GM21786 (cell line): ENCODE measurements around the gene FOXJ3.
A peak's percentile ranks its signal among the peaks of the same experiment; 100 is the strongest.

Experiments used
- ATAC-seq: cut with Tn5 transposase; IDR thresholded peaks from one replicate; pipeline ENCODE4 v1.9.1; 2021; ENCODE audit not compliant: unreplicated experiment

FOXJ3 gene

DNA sequence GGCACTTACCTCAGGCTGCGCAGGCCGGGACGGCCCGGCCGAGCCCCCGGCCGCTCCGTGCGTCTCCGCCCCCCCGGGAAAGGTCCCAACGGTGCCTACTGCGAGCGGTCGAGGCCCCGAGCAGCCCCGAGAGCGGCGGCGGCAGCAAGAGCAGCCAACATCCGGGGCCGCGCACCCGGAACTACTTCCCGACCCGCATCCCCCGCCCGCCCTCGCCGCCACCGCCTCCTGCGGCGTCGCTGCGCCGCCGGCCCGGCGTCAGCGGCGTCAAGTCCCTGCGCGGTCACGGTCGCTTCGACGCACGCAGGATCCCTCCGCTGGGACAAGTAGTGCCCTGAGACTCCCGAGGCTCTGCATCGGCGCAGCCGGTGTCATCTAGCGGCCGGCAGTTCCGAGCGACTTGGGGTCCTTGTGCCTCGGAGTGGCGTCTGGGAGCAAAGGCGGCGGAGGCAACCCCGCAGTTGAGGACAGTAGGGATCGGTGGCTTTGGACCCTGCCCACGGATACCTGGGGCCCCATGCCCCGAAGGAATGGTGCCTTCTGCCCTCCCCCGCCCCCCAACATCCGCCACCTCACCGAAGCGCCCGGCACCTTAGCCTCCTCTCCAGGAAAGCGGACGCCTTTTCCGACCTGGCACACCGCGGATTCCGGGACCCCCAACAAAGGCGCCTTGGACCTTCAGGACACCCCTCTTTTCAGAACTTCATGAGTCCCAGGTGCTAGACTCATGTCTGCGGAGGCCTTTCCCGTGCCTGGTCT, at the start of gene FOXJ3:
TSS of gene FOXJ3 (minus strand) at position 186 of the 759 bp plus-strand sequence. CDS start 24,142 bp downstream, outside the sequence.
- peak; percentile 74 for ATAC-seq

DNA sequence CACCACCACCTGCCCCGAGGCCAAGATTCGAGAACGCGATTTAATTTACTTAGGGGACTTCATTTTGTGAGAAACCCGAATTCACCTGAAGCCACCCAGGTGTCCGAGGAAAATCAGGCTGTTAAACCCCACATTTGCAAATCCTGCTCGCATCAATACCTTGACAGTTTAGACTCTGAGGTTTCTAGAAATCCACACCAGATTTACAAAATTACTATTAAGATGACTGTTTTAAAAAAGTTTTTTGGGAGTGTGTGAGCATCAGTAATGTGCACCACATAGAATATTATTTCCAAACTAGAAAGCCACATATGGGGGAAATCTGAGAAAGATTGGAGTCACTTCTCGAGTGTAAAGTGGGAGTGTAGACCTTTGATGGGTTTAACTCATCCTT, 46.2 kb upstream of the FOXJ3 start:
- ATAC-seq: no peak

DNA sequence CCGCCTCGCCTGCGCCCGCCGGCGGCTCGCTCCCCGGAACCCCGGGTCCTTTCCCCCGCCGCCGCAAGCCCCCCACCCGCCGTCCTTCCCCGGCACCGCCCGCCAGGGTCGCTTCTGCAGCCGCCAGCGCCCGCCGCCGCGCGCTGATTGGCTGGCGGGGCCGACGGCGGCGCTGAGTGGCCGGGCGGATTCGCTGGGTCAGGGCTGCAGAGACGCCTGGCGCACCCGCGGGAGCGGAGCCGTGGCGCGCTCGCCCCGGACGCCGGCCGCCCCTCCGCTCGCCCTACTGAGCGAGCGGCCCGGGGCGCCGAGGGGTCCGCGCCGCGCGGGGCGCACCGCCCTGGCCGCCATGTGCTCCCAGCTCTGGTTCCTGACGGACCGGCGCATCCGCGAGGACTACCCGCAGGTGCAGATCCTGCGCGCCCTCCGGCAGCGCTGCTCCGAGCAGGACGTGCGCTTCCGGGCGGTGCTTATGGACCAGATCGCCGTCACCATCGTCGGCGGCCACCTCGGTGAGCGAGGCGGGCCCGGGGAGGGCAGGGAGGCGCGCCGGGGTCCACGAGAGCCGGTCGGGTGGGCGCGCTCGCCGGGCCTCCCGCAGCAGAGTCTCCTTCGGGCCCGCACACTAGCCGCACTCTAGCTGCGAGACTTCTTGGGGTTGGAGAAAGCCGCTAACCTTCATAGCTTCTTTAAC, 45.7 kb upstream of the FOXJ3 start, which contains the start of gene RIMKLA:
TSS of gene RIMKLA (plus strand) at position 207 of the 694 bp plus-strand sequence. CDS start at position 350, 143 bp downstream.
- peak; percentile 77 for ATAC-seq

DNA sequence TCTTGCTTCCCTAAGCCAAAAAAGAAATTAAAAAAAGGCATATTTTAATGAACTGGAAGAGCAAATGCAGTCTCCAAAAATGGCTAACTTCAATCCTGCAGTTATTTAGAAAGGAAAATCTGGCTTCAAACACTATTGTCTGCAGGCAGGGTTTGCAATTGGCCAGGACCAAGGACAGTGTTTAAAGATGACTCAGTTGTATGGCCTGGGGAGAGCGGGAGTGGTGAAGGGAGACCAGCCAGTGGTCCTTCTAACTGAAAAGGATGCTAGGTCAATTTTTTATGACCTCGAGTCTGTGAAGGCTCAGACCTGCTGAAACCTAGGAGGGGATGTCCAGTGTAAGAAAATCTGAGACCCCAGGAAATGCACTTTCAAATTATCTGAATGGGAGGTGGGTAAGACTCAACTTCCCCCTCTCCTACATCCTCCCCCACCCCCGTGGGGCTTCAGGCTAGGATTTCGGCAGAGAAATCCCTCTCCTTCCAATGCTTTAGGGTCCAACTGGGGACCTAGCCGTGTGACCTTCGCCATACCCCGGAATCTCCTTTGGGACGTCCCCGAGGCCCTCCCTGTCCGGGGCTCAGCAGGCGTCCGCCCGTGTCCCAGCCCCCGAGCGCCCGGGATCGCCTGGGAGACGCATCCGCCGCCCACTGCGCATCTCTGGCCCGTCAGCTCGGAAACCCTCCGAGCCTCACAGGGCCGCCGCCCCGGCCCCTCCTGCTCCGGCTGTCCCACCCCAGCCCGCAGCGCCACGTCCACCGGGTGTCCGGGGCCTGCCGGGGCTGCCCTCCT, 45.0 kb upstream of the FOXJ3 start:
- peak; percentile 28 for ATAC-seq

DNA sequence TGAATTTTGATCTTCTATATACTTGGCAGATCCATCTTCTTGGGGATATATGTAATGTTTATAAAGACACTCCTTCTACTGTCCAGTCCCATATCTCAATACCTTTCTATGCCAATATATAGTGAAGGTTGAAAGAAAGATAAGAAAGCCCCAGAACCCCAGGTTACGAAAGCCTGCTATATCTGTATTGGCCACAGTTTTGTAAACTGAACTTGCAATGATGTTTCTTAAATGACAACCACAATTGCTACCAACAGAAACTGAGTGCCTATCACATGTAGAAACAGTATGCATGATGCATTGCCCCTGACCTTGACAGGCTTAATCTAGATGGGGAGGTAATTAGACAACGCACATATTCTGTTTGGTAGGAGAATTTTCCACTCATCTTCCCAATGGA, 37.8 kb upstream of the FOXJ3 start:
- no peak for ATAC-seq

DNA sequence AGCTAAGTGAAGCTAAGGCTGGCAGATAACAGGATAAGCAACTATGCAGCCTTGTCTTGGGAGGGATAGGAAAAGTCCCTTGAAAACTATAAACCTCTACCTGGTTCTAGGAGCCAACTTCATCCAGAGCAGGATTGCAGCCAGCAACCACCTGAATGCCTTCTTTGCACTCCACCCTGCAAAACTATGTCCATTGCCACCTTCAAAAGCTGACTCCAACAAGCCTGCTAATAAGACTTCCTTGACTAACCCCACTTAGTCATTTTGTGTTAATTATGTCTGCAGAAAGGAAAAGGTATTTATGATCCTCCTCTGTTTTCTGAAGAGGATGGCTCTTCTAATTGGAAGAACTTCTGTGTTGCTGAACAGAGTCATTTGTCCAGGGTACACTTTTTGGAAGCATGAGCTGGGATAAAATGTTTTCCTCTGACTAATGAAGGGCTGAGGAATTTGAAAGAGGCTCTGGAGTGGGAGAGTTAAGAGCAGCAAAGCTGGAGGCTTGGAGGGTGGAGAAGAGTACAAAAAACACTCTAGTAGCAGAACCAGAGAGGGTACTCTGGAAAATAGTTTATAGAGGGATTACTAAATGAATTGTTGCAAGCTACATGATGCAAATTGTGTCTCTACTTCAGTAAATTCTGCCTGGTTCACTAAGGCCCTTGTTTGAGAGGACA, 36.0 kb upstream of the FOXJ3 start:
- ATAC-seq: no peak

DNA sequence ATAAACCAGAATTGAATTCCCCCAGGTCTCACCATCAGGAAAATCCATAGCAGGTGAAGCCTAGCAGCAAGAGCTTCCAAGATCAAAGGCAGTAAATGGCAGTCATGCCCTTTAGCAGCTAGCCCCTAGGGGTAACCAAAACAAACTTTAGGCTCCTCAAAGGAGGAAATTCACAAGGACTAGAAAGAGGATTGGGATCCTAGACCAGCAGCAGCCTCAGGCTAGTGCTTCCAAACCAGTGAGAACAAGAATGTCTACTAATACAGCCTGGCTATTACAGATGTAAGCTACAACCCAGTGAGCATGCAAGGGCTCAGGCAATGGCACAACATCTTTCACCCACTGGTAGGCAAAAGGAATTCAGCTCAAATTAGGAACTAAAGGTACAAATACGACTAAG, 34.4 kb upstream of the FOXJ3 start:
- no peak for ATAC-seq

DNA sequence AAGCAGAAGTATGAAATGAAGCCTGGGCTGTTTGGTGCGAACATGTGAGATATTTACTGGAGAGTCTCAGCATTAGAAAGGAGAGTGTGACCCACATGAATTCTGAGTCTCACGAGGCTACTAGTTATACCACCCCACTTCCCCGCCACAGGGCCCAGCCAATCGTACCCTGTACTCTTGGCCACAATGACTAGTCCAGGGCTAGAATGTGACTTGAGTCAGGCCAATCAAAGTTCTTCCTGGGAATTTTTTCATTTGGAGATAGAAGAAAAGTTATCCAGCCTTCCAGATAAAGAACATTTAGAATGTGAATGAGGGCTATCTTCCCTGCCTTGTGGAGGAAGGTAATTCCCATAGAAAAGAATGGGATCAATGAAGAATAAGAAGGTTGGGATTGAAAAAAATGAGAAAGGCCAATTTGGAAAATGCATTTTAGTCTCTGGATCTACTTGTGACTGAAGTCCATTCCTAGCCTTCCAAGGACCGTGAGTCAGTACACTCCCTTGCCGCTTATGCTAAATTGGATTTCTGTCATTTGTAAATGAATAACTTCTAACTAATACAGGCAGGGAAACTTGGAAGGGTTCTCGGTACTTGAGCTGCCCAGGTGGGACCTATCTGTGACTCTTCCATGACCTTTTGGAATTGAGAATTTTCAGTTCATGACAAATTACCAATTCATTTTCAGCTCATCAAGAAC, 33.2 kb upstream of the FOXJ3 start:
- no peak for ATAC-seq

DNA sequence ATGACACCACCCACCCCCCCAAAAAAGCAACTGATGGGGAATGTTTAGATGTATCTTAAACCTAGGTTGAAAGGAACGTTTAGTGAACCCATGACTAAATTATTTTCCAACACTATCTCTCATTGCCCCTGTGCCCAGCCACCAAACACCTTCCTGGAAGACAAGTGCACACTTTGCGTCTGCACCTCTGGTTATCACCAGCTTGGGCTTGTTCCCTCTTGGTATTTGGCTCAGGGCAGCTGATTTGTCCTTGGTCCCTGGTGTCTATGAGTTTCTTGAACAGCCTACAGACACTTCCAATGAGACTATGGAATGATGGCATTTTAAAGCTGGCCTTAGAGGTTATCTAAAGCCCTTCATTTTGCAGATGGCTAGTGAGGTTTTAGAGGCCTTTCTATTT, 30.1 kb upstream of the FOXJ3 start:
- no peak for ATAC-seq

DNA sequence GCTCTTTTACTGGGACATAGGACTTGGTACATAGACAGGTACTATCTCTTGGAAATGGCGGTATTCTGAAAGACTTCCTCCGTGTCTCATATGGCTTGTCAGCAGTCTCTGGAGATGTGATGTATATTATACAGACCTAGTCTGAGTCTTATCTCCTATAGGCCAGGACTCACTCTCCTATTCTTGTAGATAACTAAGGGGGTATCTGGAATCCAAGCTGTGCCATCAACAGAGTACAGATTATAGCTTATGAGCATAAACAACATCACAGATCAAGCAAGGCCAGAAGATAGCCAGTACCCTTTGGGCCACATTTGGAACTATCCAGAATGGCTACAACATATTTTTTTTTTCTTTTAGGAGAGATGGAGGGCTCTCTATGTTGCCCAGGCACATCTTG, 29.5 kb upstream of the FOXJ3 start:
- no peak for ATAC-seq

DNA sequence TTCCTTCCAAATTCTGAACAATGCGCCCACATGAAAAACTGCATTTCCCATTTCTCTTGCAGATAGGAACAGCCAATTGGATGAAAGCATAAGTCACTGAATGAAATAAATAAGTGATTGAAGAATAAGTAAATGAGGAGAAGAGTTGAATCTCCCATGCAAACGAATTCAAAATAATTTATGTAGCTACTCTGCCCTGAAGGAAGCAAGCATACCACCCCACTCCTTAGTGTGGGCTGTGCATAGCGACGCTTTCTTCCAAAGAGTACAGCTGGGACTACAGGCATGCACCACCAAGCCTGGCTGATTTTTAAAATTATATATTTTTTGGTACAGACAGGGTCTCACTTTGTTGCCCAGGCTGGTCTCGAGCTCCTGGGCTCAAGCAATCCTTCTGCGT, 29.1 kb upstream of the FOXJ3 start:
- ATAC-seq: no peak

DNA sequence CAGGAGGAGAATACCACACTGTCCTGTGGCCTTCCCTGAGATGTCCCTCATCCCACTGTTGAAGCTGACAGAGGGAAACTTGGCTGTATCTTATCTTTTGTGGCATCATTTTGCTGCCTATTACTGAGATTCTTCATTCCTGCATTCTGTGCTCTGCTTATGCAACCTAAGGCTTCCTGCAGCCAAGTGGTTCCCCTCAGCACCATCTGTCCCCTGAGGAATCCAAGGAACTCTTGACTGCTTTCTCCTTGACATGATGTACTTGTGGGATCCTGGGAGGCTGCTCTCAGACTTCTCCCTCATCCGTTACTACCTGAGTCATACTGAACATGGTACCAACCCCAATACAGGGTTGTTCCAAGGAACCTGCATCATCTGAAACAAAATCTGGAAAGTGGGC, 24.4 kb upstream of the FOXJ3 start:
- no peak for ATAC-seq

DNA sequence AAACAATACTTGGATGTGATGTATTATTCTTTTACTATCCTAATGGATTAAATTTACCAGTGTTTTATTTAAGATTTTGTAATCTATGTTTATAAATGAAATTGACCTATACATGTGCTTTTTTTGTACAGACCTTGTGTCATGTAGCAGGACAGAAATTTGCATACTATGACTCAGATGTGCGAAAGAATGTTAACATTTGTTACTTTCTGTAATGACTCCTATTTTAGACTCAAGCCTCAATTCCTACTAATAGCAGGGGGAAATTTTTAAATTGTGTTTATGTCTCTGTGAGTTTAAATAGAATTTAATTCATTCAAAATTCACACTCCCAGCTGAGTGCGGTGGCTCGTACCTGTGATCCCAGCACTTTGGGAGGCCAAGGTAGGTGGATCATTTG, 23.8 kb upstream of the FOXJ3 start:
- no peak for ATAC-seq

DNA sequence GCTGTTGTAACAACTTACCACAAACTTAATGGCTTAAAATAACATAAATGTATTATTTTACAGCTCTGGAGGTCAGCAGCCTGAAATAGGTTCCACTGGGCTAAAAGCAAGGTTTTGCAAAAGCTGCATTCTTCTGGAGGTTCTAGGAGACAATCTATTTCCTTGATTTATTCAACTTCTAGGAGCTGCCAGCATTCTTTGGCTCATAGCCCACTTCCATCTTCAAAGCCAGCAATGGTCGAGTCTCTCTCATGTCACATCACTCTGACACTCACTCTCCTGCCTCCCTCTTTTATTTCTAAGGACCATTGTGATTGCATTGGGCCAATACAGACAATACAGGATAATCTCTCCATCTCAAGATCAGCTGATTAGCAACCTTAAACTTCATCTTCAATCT, 15.1 kb upstream of the FOXJ3 start:
- ATAC-seq: no peak

DNA sequence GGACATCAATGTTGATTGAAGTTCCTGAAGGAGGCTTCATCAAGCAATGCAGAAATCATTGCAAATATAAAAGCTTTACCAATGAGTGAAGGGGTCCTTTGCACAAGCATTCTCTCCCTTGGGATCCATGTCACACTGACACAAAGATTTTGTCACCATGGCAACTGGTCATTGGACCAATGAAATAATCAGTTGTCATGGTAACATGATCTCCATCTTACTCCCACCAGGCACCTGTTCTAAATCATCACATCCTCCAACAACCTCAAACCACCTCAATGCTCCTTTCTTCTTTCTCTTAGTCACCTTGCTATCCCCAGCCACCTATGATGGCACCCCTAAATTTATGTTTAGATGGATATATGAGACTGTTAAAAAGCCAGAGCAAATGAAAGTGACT, 13.5 kb upstream of the FOXJ3 start:
- no peak for ATAC-seq

DNA sequence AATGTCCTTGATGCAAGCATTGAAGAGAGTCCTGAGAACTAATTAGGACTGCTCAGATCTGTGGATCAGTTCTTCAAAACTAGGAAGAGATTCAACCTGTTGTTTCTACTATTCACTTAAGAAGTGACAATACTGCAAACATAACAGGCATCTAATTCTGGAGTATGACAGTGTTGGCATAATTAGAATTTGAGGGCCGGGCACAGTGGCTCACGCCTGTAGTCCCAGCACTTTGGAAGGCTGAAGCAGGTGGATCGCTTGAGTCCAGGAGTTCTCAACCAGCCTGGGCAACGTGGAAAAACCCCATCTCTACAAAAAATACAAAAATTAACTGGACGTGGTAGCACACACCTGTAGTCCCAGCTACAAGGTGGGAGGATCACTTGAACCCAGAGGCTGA, 8.0 kb upstream of the FOXJ3 start:
- ATAC-seq: no peak

DNA sequence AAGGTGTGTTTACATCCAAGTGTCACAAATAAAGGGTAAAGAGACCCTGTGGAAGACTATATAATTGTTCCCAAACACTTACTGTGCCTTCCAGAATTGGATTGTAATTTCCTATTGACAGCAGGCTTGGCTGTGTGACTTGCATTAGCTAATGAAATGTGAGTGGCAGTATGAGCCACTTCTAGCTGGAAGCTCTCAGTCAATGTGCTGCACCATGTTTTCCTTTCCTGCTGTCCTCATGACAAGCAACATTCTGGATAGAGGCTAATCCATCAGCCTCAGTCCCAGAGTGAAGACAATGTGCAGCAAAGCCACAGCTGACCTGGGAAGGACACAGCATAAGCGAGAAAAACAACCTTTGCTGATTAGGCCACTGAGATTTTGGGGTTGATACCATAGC, 5.9 kb upstream of the FOXJ3 start:
- ATAC-seq: no peak

DNA sequence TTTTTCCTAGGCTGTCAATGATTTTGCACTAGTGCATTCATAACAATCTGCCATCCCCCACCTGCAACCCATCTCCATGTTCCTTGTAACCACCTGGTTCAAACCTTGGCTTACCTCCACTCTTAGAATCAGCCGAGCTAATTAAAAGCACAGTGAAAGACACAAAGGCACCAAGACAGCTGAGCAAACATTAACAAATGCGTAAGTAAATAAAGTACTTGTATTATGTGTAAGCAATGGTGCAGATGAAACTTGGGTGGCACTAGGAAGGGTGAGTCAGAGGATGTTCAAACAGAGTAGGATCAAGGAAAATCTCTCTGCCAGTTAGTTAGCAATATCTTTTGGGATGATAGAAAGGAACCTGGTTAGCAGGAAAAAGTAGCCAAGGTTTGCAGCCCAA, 5.1 kb upstream of the FOXJ3 start:
- ATAC-seq: no peak

DNA sequence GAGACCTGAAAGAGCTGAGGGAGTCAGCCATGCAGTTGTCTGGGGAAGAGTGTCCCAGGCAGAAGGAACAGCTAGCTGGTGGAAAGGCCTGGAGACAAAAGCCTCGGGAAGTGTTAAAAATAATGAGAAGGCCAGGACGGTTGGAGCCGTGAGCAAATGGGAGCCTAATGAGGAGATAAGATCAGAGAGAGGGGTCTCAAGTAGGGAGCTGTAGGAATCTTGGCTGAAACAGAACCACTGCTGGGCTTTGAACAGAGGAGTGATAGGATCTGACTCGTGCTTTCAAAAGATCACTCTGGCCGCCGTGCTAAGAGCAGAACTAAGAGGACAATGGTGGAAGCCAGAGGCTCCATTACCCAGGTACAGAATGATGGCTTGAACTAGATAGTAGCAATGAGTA, 1.9 kb upstream of the FOXJ3 start:
- ATAC-seq: no peak

DNA sequence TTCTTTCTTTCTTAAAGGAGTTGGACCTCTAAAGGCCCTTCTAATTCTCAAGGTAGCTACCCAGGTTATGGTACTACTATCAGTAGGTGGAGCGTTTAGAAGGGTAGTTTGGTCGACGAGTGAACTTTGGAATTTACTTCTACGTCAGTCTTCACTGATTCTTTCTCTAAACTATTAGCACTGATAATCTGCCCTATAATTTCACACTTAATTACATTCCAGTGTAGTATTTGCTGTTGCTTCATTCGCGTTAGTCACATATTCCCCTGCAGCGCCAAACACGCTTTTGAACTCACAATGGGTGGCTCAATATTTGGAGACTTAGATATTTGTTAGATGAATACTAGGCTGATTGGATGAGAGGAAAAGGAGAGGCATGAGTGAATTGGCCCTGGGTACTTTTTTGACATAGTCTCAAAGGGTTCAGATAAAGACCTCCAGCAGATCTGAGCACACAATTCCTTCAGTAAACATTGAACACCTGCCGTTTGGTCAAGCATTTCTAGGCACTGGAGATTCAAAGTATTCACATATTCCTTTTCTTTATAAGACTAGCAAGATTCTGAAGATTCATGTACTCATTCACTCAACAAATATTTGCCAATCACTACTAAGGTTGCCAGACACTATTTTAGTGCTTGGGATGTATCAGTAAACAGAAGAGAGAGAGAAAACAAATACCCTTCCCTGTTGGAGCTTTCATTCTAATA, 929 bp upstream of the FOXJ3 start:
- no peak for ATAC-seq
